GM04503 (cell line): ENCODE measurements around the gene KLKB1.
"Not testable (repeated sequence)": the region's sequence is repeated elsewhere in the genome, so short reads cannot be mapped to it uniquely, and the experiment has no call there.

Source experiments
- DNase-seq: peaks from one replicate; pipeline ENCODE4 v3.0.0-alpha.2; 2012; ENCODE audit warnings: low read depth

KLKB1 gene

DNA sequence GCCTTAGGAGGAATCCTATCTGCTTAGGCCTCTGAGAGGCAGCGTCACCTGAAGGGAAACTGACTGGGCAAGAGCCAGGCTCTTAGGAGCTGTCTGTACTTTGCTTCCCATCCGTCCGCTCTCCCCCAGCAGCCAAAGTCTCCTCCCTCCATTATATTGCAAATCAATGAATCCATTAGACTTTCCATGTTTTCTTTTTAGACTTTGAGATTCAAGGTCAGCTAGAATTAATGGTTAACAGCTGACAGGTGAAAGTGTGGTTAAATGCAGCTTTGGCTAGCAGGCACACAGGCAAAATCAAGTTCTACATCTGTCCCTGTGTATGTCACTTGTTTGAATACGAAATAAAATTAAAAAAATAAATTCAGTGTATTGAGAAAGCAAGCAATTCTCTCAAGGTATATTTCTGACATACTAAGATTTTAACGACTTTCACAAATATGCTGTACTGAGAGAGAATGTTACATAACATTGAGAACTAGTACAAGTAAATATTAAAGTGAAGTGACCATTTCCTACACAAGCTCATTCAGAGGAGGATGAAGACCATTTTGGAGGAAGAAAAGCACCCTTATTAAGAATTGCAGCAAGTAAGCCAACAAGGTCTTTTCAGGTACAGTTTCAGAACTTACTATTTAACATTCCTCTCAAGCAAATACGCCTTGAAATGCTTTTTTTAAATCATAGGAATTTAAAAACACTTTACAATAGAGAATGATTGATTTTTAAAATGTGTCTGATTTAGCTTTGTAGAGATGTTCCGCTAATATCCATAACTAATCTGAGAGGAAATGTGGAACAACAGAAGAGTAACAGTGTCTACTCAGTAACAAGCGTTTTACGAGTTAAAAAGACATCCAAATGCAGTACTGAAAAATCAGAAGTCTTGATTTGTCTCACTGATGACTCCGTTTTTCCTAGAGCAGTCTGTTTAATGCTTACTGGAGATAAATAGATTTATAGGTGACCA, 38.7 kb downstream of the KLKB1 start, which contains the start of gene F11:
F11 (plus strand) TSS at position 507 of the 970 bp plus-strand sequence. CDS start 948 bp downstream, outside the sequence.
- no peak for DNase-seq

DNA sequence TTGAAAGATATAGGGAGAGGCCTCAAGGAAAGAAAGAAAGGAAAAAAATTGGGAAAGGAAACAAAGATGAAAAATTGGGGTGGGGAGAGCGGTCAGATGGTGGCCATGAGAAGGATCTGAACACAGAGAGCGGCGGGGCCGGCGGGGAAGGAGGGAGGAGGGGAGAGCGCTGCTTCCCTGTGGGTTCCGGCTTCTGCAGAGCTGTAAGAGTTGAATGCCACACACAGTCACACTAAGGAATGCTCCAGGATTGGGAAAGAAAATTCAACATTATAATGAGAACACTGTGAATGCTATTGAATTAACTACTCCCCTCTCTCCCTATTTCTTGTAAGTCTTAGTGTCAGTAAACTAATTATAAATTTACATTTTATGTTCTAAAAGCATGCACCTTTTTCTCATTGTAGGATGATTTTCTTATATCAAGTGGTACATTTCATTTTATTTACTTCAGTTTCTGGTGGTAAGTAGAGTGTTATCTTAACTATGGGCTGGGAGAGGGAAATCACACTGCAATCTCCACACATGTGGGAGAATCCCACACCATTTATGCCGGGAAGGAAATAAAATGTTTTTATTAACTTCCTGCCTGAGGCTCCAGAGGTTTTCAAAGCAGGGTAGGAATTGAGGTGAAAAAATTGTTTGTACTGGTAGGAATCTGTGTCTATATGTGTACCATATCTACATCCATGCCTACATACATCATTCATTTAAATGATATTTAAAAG, 39.6 kb downstream of the KLKB1 start:
- DNase-seq, result no peak

DNA sequence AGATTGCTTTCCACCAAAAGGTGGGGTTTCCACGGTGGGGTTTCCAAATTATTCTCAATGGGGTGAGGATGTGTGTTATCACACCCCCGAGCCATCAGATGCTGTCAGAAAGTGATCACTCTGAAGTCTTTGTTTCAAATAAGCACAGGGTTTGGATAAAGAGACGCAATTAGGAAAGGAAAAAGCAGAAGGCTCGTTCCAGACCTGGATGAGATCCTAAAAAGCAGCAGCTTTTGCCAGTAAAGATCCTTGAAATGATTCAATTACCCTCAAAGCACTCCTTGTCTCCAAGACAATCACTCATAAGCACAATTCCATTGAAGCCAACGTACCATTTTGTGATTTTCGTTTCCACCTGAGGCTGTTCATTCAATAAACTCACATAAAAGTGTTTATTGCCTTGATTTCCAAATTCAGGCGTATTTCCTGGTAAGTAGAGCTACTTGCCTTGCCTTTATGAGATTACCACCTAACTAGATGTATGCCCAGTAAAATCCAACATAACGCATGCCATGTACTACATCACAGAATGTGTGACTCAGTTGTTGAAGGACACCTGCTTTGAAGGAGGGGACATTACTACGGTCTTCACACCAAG, 43.9 kb downstream of the KLKB1 start:
- no peak for DNase-seq

DNA sequence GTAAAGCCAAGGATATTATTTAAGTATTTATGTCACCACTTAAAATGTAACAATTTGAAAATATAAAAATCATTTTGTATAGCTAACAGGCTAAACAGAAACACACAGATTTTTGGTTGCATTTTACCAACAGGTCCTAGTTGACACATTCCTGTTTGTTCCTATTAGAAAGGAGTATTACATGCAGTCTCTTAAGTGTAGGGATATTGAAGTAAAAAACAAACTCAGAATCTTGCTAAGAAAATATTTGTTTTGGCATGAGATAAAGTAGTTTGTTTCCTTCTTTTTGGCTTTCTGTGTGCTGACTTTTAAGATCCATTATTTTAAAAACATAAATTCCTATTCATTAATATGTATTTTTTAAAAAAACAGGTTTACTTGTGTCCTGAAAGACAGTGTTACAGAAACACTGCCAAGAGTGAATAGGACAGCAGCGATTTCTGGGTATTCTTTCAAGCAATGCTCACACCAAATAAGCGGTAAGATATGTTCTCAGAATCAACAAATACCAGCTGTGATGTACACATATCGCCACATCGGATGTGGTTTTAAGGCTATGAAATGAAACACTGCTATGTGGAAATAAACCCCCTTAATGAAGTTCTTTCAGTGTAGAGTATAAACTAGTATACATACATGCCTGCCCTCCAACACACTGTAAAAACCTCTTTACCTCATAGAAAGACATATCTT, 45.5 kb downstream of the KLKB1 start:
- no peak for DNase-seq

DNA sequence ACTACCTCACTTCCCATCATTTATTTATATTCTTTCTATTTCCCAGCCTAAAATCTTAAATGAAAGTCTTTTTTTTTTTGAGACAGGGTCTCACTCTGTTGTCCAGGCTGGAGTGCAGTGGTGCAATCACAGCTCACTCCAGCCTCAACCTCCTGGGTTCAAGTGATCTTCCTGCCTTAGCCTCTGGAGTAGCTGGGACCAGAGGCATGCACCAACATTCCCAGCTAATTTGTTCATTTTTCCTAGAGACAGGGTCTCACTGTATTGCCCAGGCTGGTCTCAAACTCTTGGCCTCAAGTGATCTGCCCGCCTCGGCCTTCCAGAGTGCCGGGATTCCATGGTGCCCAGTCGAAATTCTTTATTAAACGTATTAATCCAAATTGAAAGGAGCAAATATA, 46.1 kb downstream of the KLKB1 start:
- DNase-seq, result not testable (repeated sequence)

DNA sequence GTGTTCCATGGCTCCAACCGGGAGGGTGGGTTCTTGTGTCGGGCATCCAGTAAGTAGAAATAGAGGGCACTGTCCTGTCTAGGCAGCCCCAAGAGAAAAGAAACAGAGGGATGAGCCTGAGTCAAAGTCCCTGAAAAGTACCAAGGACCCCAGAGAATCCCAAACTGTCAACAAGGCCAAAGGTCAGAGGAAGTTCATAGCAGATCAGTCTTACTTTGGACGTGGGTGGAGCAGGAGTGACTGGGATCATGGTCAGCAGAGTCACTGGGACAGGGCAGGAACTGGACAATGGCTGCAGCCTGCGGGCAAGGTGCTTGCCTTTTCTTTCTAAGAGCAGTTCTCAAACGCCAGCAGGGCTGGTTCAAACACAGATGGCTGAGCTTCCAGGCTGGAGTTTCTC, 56.0 kb downstream of the KLKB1 start:
- DNase-seq, result no peak

DNA sequence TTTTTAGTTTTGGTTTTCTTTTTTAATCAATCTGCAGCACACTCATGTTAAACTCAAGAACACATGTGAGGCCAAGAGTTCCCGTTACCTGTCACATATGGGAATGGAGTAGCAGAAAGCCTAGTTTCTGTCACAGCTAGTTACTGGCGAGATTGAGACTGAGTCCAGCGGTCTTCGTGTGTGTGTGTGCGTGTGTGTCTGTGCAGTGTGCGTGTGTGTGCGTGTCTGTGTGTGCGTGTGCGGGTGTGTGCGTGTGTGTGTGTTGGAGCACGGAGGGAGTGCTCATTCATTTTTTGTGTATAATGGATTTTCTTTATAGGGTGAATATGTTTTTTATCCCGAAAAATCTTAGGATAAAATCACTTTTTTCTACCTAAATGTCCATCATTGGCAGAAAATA, 57.8 kb downstream of the KLKB1 start:
- DNase-seq, result no peak

DNA sequence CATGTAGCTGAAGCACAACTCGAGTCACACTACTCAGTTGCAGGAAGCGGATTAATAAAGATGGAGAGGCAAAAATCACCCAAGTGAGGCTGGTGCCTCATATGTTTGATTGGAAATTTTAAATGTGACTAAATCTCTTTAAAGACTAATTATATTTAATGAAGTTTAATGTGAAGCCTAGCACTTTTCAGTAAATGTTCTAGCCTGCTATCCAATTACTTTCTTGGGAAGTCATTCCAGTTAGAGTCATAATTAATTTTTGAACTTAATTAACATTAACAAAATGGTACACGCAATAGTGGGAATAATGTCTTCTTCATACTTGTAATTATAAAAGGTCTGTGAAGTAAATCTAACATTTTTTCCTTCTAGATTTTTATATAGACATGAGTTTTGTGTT, 59.3 kb downstream of the KLKB1 start:
- no peak for DNase-seq

DNA sequence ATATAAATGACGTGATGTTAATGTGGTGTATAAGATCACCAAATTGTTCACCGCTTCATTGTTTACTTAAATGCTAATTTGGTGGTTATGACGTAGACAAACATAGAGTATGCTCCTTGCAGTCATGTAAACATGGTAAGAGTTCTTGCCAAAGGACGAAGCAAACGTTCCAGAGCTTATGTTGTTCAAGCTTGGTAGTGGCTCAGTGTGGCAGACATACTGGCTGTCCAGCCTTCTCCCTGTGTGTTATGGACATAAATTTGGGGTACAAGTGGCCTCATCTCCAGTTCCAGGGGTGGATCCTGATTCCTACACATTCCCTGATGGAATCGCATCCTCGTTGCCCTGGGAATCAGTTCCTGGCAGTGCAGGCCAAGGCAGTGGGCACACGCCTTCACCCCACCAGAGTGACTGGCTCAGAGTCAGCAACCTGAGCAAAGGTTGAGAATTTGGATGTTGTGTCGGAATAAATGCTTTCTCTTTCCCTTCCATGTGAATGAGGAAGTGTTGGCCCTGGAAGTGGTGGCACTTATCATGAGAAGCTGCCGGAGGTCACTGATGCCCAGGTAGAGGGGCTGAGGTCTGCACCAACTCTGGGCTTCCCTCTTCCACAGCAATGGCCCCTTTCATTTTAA, 64.1 kb downstream of the KLKB1 start:
- no peak for DNase-seq

DNA sequence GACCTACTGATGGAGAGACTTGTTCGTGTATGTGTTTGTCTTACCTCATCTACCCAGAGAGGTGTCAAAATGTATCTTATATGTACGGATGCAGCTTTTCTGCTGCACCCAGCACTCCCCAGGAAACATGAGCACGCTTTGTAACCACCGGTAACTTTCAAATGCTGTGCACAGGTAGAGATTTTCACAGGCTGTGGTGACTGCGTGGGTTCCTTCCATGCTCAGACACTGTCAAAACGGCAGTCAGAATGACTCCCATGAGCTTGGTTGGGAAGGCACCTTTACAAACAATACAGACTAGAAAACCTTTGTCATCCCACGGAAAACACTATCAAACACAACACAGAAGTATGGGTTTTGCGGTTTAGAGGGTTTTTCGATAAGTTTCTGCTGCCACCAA, 66.9 kb downstream of the KLKB1 start:
- DNase-seq, result no peak

DNA sequence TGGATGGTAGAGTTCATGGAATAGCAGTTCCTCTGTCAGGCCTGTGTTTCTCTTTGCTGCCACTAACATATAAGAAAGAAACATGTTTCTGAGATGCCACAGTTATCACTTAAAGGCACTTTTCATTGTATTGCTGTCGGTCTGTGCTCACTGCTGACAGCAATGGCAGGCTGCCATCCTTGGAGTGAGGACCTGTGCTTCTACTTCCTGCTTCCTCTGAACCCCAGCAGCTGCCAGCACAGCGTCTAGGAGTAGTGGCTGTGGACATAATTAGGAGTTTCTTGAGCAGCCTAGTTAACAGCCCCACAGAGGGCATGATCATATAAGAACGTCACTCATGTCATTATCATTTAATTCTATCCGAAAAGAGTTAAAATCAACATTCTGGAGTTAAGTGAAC, 69.2 kb downstream of the KLKB1 start:
- DNase-seq, result no peak

DNA sequence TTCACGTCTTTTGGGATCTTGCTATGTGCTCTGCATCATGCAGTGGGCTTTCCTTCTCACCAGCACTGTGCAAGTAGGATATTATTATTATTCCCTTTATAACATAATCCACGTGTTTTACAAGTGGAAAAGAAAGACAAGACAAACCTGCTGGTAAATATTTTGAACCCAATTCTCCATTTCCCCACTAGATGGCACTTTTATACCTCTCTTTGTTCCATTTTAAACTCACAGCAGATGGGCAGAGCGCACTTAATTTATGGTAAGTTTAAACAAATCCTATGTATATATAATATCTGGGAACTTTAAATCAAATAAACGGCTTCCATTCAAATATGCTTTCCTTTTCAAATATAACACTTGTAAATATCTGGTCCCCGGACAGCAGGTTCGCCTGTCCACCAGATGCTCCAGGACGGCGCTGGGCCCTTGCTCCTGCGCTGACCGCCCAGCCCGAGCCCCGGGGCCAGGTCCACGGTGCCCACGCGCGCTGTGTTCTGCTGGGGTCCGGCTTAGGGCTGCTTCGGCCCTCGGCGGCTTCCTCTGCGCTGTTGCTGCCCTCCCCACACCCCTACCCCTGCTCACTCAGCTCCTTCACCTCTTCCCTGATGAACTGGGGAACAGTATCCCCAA, 69.8 kb downstream of the KLKB1 start:
- DNase-seq, result peak; percentile 6

DNA sequence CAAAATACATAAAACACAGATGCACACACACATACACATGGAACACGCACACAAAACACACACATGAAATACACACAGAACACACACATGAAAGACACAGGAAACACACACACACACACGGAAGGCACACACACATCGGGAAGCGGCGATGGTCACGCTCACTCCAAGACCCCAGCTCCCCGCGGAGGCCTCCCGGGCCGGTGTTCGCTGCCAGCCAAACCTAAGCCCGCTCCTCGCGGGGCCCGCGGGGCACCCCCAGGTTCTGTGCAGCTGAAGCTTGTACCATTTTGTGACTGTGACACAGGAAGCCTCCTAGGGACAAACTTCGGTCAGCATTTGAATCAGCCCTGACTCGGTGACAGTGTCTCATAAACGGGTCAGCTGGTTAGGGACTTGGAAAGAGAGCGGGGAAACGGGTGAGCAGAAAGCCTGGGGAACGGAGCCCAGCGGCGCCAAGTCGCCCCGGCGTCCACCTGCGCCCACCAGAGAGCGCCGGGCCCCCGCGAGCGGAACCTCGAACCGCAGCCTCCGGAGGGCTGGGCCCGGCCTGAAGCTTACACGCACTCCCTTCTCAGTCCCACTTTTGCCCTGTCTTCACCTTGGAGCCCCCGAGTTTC, 70.8 kb downstream of the KLKB1 start:
- DNase-seq, result no peak

DNA sequence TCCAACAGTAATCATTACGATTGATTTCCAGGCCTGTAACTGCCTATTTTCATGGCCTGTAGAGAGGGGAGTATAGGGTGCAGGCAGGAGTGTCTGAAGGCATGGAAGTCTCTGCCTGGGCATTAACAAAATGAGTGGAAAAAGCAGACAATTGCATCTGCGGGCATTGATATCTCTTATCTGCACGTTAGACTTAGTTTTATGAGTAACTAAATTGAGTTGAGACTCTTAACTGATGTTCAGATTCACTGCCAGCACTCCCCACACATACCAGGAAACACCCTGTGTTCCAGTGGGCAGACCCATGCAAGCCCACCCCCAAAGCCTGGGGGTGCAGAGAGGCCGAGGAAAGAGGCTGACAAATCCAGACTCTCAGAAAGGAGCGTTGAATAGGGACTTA, 72.0 kb downstream of the KLKB1 start:
- no peak for DNase-seq

DNA sequence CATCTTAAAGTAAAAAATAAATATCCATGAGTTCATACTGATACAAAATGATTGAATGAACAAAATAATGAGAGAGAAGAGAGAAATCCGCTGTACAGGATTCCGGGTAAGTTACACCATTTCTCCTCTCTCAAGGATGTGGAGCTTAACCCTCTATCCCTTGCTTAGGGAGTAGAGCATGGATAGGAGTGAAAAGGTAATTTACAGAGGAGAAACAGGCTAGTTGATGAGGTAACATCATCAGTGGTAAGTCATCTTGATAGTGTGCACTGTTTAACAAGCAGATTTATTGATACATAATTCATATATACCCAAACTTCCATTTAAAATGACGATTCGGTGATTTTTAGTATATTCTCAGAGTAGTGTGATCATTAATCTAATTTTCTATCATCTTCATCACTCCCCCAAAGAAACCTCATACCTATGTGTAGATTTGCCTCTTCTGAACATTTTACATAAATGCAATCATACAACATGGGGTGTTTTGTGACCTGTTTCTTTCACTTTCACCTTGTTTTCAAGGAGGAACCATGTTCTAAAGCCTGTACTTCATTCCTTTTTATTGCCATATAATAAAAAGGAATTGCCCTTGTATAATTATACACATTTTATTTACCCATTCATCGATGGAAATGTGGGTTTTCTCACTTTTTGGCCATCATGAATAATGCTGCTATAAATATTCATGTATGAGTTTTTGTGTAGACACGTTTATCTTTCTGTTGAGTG, 73.5 kb downstream of the KLKB1 start:
- no peak for DNase-seq

DNA sequence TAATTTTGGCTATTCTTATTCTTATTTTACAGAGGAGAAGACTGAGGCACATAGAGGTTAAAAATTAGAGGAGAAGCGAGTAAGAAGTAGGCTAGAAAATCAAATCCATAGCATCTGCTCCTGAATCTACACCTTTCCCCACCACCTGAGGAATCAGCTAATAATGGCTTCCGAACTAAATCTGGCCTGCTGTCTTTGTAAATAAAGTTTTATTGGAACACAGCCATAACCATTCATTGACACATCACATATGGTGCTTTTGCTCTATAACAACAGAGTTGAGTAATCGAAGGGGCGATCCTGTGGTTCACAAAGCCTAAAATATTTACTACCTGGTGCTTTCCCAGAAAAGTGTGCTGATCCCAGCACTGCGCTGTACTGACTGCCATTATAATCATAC, 76.9 kb downstream of the KLKB1 start:
- no peak for DNase-seq

DNA sequence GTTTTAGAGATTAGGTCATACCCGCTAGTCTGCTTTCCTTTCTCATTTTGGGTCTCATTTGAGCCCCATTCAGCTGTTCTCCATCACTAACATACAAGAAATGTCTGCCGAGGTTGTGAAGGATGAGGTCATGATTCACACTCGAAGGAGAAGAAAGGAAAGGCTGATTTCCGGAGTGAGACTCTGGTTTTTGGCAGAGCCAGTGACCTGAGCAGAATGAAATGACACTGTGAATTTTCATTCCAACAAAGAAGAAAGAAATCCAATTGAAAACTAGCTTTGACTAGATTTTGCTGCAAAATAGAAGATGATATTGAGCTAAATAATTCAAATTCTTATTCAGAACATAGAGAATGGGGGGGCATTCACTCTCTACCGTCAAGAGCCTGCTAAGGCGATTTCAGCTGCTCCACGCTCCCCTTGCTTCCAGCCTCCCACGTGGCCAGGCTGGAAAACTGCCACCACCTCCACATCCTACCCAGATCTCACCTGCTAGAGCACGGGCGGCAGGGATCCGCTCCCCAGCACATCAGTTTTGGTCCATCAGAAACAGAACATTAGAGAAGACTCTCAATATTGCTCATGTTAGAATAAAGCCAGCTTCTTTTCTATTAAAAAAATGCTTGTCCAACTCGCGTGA, 77.7 kb downstream of the KLKB1 start:
- DNase-seq, result no peak

DNA sequence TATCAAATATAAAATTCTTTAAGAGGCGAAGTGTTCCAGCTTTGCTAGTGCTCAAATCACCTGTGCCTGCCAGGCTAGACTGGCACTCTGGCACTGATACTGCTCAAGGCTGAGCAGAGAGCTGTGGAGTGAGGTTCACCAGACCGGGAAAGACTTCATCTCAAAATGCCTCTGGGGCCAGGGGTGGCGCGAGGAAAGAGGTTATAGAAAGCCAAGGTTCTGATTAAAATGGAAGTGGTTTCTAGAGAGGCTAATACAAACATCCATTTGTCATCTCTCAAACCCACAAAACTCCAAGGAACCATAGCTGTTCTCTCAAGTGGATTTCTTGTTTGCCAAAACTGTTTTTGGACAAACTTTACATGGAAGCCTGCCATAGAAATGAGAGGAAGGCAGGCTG, 80.2 kb downstream of the KLKB1 start:
- no peak for DNase-seq

DNA sequence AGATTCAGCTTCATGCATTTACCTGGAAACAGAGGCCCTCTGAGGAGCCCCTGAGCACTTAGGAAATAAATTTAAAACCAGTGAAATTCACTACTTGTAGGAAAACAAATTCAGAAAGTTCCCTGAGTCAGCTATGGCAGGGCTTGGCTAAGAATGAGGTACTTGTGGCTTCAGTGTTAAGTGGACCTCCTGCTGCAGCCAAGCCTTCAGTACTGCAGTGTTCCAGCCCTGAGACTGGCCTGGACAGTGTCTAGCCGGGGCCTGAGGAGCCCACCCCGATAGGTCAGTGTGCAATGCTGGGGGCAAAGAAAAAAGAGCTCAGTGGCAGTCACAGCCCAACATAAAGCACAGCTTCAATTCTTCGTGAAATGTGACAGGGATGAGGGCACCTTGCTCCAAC, 80.6 kb downstream of the KLKB1 start:
- DNase-seq, result no peak
